Naive B cell (primary cell): Measurements from ENCODE around the gene ASCC1. TPM values are rescaled to one million over a fixed set of nuclear protein-coding genes. Genes with fewer than 3 reads are reported as not detected.

ENCODE experiments used
- ATAC-seq, 2 donors: fragments of 150-1000 bp; cut with Tn5 transposase; 2 replicates each; pipeline ENCODE4 v1.10.0; 2021; ENCODE audit warnings: low read depth in 2 of 2, mild to moderate bottlenecking in 2 of 2, moderate library complexity in 2 of 2
- DNase-seq: peaks from one replicate; pipeline ENCODE4 v3.0.0; 2022
- H3K27ac Mint-ChIP-seq, 6 donors: one replicate each; pipeline ENCODE4 v1.8.0; 2020 to 2022; ENCODE audit warnings: mild to moderate bottlenecking in 6 of 6, mixed read lengths in 6 of 6, moderate library complexity in 5 of 6, inconsistent platforms in 2 of 6
- H3K27me3 Mint-ChIP-seq, 3 donors: one replicate each; pipeline ENCODE4 v1.8.0; 2021 to 2022; ENCODE audit warnings: mixed read lengths in 3 of 3, mild to moderate bottlenecking in 1 of 3
- H3K36me3 Mint-ChIP-seq, 2 donors: one replicate each; pipeline ENCODE4 v1.8.0; 2020 to 2022; ENCODE audit warnings: mixed read lengths in 2 of 2, inconsistent platforms in 1 of 2, mild to moderate bottlenecking in 1 of 2
- H3K4me1 Mint-ChIP-seq, 3 donors: one replicate each; pipeline ENCODE4 v1.8.0; 2020 to 2022; ENCODE audit warnings: mixed read lengths in 3 of 3, inconsistent platforms in 1 of 3, mild to moderate bottlenecking in 1 of 3, moderate library complexity in 1 of 3
- H3K4me3 Mint-ChIP-seq, 8 donors: one replicate each; pipeline ENCODE4 v1.8.0; 2020 to 2022; ENCODE audit warnings: mild to moderate bottlenecking in 8 of 8, mixed read lengths in 8 of 8, moderate library complexity in 8 of 8, inconsistent platforms in 2 of 8
- H3K9me3 Mint-ChIP-seq, 7 donors: one replicate each; pipeline ENCODE4 v1.8.0; 2020 to 2022; ENCODE audit warnings: mixed read lengths in 7 of 7, mild to moderate bottlenecking in 5 of 7, inconsistent platforms in 2 of 7, moderate library complexity in 1 of 7
- polyA plus RNA-seq, 6 donors: library from polyadenylated mRNA; unstranded; fragments of 300-500 nt; fragmentation: Illumina TruSeq; gene quantifications; one replicate each; pipeline ENCODE4 v1.2.3, GENCODE V29; 2021; ENCODE audit warnings: low read depth in 6 of 6

ASCC1 gene, protein sequence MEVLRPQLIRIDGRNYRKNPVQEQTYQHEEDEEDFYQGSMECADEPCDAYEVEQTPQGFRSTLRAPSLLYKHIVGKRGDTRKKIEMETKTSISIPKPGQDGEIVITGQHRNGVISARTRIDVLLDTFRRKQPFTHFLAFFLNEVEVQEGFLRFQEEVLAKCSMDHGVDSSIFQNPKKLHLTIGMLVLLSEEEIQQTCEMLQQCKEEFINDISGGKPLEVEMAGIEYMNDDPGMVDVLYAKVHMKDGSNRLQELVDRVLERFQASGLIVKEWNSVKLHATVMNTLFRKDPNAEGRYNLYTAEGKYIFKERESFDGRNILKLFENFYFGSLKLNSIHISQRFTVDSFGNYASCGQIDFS
- 10 to 100 TPM; 43.8 to 69.0 (median 48.4) TPM for polyA plus RNA-seq

DNA sequence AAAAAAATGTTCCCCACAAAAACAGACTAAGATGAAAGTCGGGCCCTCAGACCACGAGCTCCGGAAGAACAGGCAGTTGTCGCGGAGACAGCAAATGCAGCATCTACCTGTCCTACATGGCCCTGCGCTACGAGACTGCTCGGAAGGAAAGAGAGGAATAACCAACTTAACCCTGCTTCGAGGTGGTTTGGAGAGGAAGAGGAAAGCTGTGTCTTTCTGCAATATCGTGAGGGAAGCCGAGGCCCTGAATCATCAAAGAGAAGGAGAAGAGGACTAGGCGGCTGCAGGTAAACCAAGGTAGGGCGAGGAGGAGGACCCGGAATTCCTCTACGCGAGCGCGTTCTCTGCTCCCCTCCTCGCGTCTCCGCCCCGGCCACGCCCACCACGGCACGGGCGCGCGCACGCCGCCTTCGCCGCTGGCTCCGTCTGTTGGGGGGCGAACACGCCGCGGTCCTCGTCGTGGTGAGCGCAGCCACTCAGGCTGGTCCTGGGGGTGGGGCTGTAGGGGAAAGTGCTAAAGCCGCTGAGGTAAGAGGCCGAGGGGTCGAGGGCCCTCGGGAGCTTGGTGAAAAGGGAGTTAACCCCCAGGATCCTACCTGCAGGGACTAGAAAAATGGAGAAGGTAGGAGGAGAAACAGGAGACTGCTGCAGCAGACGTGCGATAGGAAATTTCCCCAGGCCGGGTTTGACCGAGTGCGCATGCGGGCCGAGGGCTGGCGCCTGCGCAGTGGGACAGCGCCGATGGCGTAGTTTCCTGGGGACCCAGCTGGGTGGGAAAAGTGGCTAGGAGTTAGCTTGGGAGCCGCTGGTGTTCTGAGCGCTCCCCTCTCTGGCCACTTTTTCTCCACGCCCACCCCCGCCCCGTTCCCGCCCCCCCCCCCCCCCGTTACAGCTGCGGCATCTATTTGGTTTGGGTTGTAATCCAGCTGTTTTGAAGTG, at the start of gene ASCC1, which contains the start of gene ANAPC16:
ASCC1 (minus strand) TSS at position 666 of the 939 bp plus-strand sequence. CDS start 2,978 bp downstream, outside the sequence.
ANAPC16 (plus strand) TSS at position 402 of the 939 bp plus-strand sequence. CDS start 7,903 bp downstream, outside the sequence.
- DNase-seq (peak; percentile 97), ATAC-seq (peak; percentile 84 to 85)
- Mint-ChIP-seq H3K27ac (peak within 1 kb of the TSS; percentile 92 to 100 (median 99)), H3K27me3 (no peaks in the 10 kb centered on the region), H3K4me1 (peaks cover 20 to 60% (median 52%) of the 10 kb centered on the region in 3 donors), H3K36me3 (no peaks in the 10 kb centered on the region), H3K9me3 (no peaks in the 10 kb centered on the region), H3K4me3 (peak within 1 kb of the TSS; percentile 84 to 100 (median 98))

DNA sequence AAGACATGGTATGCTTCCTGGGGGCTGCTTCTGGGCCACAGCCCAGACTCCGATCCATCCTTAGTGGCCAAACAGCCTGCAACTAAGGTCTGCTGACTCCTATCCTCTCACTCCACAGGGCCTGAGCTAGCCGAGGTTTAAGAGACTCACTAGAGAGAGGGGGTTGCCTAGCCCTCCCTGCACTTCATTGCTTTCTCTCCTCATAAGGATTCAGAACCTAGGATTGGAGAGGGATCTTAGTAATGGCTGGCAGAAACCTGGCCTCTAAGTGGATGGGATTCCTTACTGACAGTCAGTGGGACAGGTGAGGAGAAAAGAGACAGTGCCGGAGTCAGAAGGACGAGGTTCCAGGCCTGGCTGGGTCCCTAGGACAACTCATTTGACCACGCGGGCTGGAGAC, 49.4 kb upstream of the ASCC1 start:
- no peaks in the 10 kb centered on the region for H3K27me3 Mint-ChIP-seq
- DNase-seq = no peak
- H3K4me3 Mint-ChIP-seq = peak overlapping the region in 1 of 8 donors; percentile 49
- peaks cover 21 to 49% (median 31%) of the 10 kb centered on the region in 3 donors for H3K4me1 Mint-ChIP-seq
- no peaks in the 10 kb centered on the region for H3K36me3 Mint-ChIP-seq
- H3K27ac Mint-ChIP-seq = no peak overlapping the region
- no peaks in the 10 kb centered on the region for H3K9me3 Mint-ChIP-seq
- no peak for ATAC-seq

DNA sequence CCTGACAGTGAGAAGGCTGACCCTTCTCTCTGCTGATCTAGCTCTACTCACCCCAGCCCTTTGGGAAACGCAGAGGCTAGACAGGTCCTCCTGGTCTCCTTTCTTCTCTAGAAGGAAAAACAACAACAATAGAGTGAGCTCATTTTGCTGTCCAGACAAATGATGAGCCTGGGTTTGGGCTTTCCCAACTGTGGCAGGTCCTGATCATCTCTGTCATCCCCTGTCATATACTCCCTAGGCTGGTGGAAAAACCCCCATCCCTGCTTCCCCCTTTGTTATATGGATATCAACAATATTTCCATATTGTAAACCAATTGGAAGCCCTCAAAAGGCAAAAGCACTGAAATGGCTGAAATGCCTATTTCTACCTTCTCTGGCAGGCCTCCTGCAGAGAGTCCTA, 48.5 kb upstream of the ASCC1 start:
- ATAC-seq (no peak), DNase-seq (no peak)
- peaks cover 27 to 57% (median 37%) of the 10 kb centered on the region in 3 donors for H3K4me1 Mint-ChIP-seq
- H3K9me3 Mint-ChIP-seq = no peaks in the 10 kb centered on the region
- H3K27me3 Mint-ChIP-seq = no peaks in the 10 kb centered on the region
- no peaks in the 10 kb centered on the region for H3K36me3 Mint-ChIP-seq
- H3K27ac Mint-ChIP-seq = peak overlapping the region in 2 of 6 donors; percentile 21 to 59
- H3K4me3 Mint-ChIP-seq = no peak overlapping the region

DNA sequence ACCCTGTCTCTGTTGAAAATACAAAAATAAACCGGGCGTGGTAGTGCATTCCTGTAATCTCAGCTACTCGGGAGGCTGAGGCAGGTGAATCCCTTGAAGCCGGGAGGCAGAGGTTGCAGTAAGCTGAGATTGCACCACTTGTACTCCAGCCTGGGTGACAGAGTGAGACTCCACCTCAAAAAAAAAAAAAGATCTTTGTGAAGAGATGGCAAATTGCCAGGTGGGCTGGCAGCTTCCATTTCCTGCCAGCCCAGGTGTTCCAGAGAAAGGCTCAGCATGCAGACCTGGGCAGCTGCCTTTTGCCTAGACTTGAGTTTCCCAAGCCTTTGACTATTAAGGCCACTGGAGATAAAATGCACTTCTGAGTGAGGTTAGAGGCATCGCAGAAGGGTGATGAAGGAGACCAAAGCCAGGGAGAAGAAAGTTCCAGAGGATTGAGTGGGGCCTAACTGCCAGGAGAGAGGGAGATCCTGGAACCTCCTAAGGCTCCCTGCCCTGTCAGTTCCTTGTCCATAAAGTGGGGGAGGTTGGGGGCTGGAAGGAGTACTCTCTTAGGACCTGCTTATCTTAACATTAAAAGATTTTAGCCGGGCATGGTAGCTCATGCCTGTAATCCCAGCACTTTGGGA, 47.7 kb upstream of the ASCC1 start:
- DNase-seq = no peak
- Mint-ChIP-seq H3K36me3 (no peaks in the 10 kb centered on the region), H3K27me3 (no peaks in the 10 kb centered on the region), H3K27ac (peak overlapping the region in 2 of 6 donors; percentile 58 to 91), H3K4me1 (peaks cover 32 to 58% (median 35%) of the 10 kb centered on the region in 3 donors), H3K9me3 (no peaks in the 10 kb centered on the region), H3K4me3 (peak overlapping the region in 2 of 8 donors; percentile 14 to 63)
- no peak for ATAC-seq

DNA sequence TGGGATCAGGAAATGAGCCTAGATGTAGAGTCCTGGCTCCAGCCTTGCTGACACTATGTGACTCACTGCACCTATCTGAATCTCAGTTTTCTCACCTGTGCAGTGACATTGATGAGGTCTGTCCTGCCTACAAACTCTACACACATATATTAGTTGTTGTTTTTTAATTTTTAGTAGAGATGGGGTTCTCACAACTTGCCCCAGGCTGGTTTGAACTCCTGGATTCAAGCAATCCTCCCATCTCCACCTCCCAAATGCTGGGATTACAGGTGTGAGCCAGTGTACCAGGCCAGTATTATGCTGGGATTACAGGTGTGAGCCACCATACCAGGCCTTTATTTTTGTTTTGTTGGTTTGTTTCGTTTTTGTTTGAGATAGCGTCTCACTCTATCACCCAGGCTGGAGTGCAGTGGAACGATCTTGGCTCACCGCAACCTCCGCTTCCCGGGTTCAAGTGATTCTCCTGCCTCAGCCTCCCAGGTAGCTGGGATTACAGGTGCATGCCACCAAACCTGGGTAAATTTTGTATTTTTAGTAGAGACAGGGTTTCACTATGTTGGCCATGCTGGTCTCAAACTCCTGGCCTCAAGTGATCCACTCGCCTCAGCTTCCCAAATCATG, 45.8 kb upstream of the ASCC1 start:
- Mint-ChIP-seq H3K9me3 (no peaks in the 10 kb centered on the region), H3K4me1 (peaks cover 40 to 65% (median 47%) of the 10 kb centered on the region in 3 donors), H3K36me3 (no peaks in the 10 kb centered on the region), H3K27ac (peak overlapping the region in 2 of 6 donors; percentile 33 to 91), H3K4me3 (peak overlapping the region in 7 of 8 donors; percentile 72 to 96 (median 90)), H3K27me3 (no peaks in the 10 kb centered on the region)
- ATAC-seq = no peak
- DNase-seq = no peak

DNA sequence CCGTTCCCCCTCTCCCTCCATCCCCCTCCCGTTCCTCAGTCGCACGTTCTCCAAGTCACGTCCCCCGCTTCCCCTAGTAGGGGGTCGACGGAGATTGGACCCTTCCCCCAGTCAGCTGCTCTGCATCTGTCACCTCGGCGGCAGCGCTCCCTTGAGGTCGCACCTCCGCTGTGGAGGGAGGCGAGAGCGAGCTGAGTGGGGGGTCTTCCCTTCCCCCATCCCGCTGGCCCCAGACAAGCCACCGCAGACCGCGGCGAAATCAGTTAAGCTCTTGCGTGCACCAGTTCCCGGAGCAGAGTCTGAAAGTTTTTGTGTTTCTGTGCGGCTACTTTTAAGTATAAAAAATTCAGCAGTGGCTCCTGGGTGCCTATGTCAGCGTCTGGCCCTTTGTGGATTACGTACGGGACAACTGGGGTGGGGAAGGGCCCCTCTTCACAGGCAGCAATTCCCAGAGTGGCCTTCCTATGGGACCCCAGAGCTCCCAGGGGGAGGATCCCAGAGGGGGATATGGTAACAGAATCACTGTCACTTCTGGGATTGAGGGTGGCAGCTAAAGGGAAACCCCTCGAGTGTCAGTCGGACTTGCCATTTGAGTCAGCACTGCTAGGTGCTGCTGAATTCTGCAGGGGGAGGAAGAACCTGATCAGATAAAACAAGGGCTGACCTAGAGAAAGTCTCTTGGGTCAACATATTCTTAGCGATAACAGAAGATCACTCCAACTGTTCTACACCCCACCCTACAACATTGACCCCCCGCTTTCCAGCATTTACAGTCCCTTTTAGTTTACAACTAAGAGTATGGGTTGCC, 45.1 kb upstream of the ASCC1 start:
- Mint-ChIP-seq H3K9me3 (no peaks in the 10 kb centered on the region), H3K4me1 (peaks cover 44 to 72% (median 54%) of the 10 kb centered on the region in 3 donors), H3K27ac (peak overlapping the region; percentile 57 to 93 (median 88)), H3K27me3 (no peaks in the 10 kb centered on the region), H3K4me3 (peak overlapping the region; percentile 79 to 96 (median 91)), H3K36me3 (no peaks in the 10 kb centered on the region)
- ATAC-seq (peak; percentile 29 to 38), DNase-seq (peak; percentile 49)

DNA sequence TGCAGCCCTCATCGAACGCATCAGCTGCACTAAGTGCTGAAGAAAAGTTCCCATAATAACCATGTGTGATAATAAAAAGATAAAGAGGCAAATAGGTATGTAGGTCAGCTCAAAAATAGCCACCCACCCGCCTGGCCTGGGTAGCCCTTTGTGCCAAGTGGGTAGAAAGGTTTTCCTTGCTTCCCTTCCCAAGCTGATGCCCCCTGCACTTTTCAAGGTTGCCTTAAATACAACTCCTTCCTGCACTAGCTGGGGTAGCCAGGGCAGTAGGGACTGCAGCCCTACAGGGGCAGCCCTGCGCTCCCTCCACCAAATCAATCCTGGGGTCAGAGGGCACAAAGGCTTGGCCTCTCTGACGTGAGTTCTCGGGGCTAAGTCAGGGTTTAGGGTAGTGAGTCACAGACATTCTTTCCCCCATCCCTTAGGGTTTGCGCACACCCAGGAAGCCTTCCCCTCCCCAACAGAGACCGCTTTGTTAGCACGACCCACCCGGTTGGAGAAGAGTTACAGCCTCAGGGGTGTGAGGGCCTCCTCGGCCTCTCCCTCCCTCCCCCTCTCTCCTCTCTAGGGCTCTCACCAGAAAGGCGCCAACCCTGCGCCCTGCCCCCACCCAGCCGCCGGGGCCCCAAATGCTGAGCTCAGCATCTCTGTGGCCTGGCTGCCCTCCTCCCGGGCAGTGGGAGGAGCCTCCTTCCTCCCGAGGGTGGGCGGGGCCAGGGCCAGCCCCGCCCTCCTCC, 44.3 kb upstream of the ASCC1 start:
- no peaks in the 10 kb centered on the region for H3K27me3 Mint-ChIP-seq
- peak; percentile 71 to 73 for ATAC-seq
- H3K27ac Mint-ChIP-seq = peak overlapping the region; percentile 80 to 93 (median 88)
- H3K36me3 Mint-ChIP-seq = no peaks in the 10 kb centered on the region
- H3K4me1 Mint-ChIP-seq = peaks cover 48 to 72% (median 62%) of the 10 kb centered on the region in 3 donors
- H3K9me3 Mint-ChIP-seq = no peaks in the 10 kb centered on the region
- H3K4me3 Mint-ChIP-seq = peak overlapping the region; percentile 79 to 96 (median 91)
- DNase-seq = peak; percentile 52

DNA sequence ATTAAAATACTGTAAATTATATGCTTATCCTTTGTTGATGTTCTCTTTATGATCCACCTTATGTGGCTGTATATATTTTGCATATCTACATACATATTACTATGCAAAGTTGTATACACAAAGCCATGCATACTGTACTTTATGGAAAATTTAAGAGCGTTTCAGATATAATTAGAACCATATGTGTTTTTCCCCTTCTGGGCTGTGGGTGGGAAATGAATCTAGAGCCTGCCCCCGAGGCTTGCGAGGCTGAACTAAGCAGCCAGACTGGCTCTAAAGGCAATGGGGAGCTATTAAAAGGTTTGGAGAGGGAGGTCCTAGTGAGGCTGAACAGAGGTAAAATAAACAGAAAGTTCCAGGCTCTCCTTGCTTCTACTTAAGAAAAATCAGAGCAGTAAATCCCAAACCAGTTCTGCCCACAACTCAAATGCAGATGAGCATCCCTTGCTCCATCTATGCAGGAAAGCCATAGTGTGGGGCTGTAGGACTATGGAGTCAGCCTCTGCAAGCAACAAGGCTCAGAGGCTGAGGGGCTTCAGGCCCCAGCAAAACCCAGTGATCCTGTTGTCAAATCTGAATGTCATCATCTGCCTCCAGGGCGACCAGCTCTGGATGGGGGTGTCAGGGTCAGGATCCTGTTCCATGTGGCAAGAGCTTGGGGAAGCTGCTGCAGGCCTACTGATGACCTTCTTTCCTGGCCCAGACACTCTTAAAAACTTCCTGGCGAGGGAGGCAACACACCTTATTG, 43.6 kb upstream of the ASCC1 start:
- Mint-ChIP-seq H3K36me3 (no peaks in the 10 kb centered on the region), H3K27me3 (no peaks in the 10 kb centered on the region), H3K27ac (peak overlapping the region in 5 of 6 donors; percentile 56 to 93 (median 86)), H3K4me1 (peaks cover 55 to 76% (median 70%) of the 10 kb centered on the region in 3 donors), H3K9me3 (no peaks in the 10 kb centered on the region), H3K4me3 (peak overlapping the region; percentile 79 to 96 (median 90))
- ATAC-seq (no peak), DNase-seq (no peak)

DNA sequence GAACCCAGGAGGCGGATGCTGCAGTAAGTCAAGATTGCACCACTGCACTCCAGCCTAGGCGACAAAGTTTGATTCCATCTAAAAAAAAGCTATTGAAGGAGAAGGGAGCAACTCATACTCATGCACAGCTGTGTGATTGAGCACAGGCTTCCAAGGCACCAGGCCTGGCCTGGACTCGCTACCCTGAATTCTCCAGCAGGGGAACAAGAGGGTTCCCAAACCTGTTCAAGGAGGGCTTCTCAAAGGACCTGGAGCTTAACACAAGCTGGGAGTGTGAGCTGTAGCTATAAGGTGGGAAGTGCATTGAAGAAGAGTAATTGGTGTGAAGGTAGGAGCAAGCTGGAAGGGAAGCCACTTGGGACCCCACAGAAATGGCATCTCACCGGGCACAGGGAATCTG, 42.5 kb upstream of the ASCC1 start:
- H3K27me3 Mint-ChIP-seq = no peaks in the 10 kb centered on the region
- ATAC-seq (no peak), DNase-seq (no peak)
- no peaks in the 10 kb centered on the region for H3K9me3 Mint-ChIP-seq
- H3K27ac Mint-ChIP-seq = peak overlapping the region in 2 of 6 donors; percentile 53 to 83
- peaks cover 53 to 74% (median 68%) of the 10 kb centered on the region in 3 donors for H3K4me1 Mint-ChIP-seq
- H3K36me3 Mint-ChIP-seq = no peaks in the 10 kb centered on the region
- peak overlapping the region in 5 of 8 donors; percentile 38 to 76 (median 52) for H3K4me3 Mint-ChIP-seq

DNA sequence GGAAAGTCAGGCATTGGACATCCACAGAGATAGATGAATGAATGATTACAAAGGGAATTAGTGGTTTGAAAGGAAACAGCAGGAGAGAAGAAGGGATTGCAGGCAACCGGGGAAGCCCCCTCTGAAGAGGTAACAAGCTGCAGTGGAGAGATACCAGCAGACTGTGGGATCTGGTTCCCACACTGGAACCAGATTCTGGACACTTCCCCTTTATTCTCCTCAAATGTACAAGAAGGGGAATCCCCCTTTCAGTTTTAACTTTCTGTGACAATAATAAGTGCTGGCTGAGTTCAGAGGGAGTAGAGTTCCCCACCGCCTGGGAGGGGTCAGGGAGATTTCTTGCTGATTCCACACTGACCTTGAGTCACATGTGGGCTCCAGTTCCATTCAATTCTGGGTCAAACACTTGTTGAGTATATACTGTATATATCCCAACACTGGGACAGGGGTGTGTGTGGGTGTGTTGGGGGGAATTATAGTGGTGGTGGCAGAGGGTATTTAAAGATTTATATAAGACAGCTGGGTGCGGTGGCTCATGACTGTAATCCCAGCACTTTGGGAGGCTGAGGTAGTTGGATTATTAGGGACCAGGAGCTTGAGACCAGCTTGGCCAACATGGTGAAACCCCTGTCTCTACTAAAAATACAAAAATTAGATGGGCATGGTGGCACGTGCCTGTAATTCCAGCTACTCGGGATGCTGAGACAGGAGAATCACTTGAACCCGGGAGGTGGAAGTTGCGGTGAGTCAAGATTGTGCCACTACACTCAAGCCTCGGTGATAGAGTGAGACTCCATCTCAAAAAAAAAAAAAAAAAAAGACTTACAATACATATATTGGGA, 41.2 kb upstream of the ASCC1 start:
- no peaks in the 10 kb centered on the region for H3K27me3 Mint-ChIP-seq
- ATAC-seq (peak; percentile 55 to 65), DNase-seq (peak; percentile 50)
- H3K4me1 Mint-ChIP-seq = peaks cover 60 to 83% (median 80%) of the 10 kb centered on the region in 3 donors
- H3K4me3 Mint-ChIP-seq = peak overlapping the region; percentile 45 to 89 (median 68)
- no peaks in the 10 kb centered on the region for H3K36me3 Mint-ChIP-seq
- peak overlapping the region; percentile 85 to 97 (median 93) for H3K27ac Mint-ChIP-seq
- no peaks in the 10 kb centered on the region for H3K9me3 Mint-ChIP-seq
